SK-N-SH (cell line): ENCODE results near the gene CDC25A.

Experiments used
- CTCF ChIP-seq: fragments of 200-600 bp; sonication (generic); IDR thresholded peaks from 2 replicates; pipeline ENCODE4 v1.6.1; 2017; ENCODE audit warnings: antibody characterized with exemption, mild to moderate bottlenecking, moderate library complexity
- EP300 ChIP-seq, 2 experiments: IDR thresholded peaks; 2 replicates each; pipeline versions ENCODE4 v1.4.0 to v1.6.1; 2012; ENCODE audit warnings: borderline replicate concordance in 1 of 2, low read depth in 1 of 2, low read length in 1 of 2
- FOXM1 ChIP-seq: IDR thresholded peaks from 2 replicates; pipeline ENCODE4 v1.4.0; 2012; ENCODE audit warnings: low read depth, mild to moderate bottlenecking
- MEF2A ChIP-seq: IDR thresholded peaks from 2 replicates; pipeline ENCODE4 v1.4.0; 2012; ENCODE audit warnings: low read depth, borderline replicate concordance
- POLR2AphosphoS5 ChIP-seq: IDR thresholded peaks from 2 replicates; pipeline ENCODE4 v1.6.1; 2012; ENCODE audit warnings: low read depth, low read length
- RAD21 ChIP-seq: IDR thresholded peaks from 2 replicates; pipeline ENCODE4 v1.6.1; 2012; ENCODE audit warnings: mild to moderate bottlenecking, low read length
- RCOR1 ChIP-seq: fragments of 150-350 bp; IDR thresholded peaks from 2 replicates; pipeline ENCODE4 v1.6.1; 2017; ENCODE audit warnings: antibody characterized with exemption, low read length
- RXRA ChIP-seq: IDR thresholded peaks from 2 replicates; pipeline ENCODE4 v1.4.0; 2012; ENCODE audit warnings: low read depth, mild to moderate bottlenecking, borderline replicate concordance
- TEAD4 ChIP-seq: IDR thresholded peaks from 2 replicates; pipeline ENCODE4 v1.4.0; 2012; ENCODE audit warnings: mild to moderate bottlenecking, borderline replicate concordance; ENCODE audit not compliant: insufficient read depth

- no peak for TF ChIP-seq EP300 (IDR thresholded peaks at IDR 0.05; ENCODE audit: borderline replicate concordance in 1 of 2, low read depth in 1 of 2, low read length in 1 of 2)
- no peak for TF ChIP-seq POLR2AphosphoS5
- no peak for TF ChIP-seq RXRA
- no peak for TF ChIP-seq RAD21
- TF ChIP-seq MEF2A = no peak
- no peak for TF ChIP-seq CTCF
- no peak for TF ChIP-seq FOXM1
- no peak for TF ChIP-seq RCOR1
- no peak for TF ChIP-seq TEAD4
Observed at GRCh38 chr3:48236531-48236930, 48.3 kb upstream of the CDC25A start.
